K562 treated with DMSO at 1 percent for 12 hours (cell line): ENCODE results near the gene MAT2A. TPM values are rescaled to one million over a fixed set of nuclear protein-coding genes. Genes with fewer than 3 reads are reported as not detected.

Experiments
- total RNA-seq: library from RNA; unstranded; fragments of 300-600 nt; gene quantifications from 2 replicates; pipeline ENCODE4 v1.2.3, GENCODE V29; 2022; ENCODE audit not compliant: insufficient read depth

MAT2A gene
- total RNA-seq: 65.4 and 197 TPM in 2 replicates

GRCh38 chr2:85538507-85539360 is at the start of gene MAT2A:
MAT2A (plus strand) TSS chr2:85539168; CDS start chr2:85539288, 120 bp downstream.

DNA sequence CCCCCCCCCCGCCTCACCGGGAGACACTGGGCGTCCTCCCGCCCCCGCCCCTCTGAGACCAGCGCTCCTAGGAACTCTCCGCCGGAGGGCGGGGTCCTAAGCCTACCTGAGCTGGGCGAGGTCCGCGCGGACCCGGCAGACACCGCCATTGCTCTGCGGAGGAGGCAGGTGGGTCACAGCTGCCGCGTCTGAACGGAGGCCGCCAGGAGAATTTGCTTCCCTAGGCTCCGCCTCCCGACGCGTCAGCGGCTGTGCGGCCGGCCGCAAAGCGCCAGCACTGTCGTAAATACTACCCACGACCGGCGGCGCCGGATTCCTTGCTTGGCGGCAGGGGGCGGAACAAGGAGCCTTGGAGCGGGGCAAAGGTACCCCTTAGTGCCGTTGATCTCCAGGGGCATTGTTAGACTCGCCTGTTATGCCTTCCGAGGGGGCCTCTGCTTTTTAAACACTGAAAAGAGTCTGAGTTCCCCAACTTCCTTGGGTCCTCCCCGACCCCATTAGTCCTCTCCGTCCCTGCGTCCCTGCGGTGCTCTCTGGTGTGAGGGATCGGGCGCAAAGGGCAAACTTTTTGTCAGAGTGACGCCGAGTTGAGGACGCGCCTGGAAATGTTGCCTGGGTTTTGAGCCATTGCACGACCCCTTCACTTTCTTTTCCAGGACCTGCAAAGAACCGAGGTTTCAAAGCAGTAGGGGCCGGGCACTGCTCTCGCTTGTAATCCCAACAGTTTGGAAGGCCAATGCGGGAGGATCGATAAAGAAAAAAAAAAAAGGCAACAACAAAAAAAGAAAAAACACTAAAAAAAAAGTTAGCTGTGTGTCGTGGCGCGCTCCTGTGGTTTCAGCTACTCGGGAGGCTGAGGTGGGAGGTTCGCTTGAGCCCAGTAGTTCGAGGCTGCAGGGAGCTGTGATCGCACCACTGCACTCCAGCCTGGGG is 22.6 kb downstream of the MAT2A start, which contains the start of gene GGCX:
Gene GGCX (minus strand): TSS at position 214 of the 933 bp plus-strand sequence. CDS start 65 bp downstream, at position 149.

DNA sequence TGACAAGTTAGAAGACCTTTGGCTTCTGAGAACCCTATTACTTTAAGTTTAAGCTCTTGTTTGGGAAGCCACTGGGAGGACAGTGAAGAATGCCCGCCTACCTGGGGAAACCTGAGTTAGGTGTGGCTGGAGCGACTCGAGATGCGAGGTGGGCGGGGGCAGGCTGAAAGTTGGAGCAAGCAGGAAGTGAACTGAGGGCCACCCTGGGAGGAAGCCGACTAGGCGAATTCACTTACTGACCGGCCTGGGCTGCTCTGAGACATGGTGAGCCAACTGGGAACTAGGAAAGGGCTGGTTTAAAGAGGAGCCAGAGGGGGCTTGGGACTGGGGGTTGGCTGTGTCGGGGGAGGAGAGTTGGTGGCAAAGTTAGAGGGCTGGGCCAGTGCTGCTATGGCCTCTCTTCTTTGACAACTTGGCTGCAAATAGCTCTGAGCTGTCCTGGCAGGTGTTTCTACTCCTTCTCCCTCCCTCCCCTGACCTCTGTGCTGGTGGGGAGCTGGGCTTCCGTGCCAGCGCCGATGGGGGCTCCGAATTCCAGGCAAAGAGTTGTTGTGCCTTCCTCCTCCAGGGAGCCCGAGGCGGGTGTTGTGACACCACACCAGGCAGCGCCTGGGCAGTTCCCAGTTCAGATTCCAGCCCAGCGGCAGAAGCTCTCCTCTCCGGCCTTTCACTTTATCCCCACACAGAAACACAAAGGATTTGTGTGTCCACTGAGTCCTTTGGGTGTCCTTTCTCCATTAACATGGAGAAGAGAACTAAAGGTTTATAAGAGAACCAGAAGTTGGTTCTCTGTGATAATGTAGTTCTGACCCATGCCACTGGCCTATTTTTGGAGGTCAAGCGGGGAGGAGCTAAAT is 38.6 kb downstream of the MAT2A start, which contains the start of gene VAMP8:
Gene VAMP8 (plus strand): TSS at position 201 of the 857 bp plus-strand sequence. CDS start 61 bp downstream, at position 262.

GRCh38 chr2:85584354-85584856 is 45.4 kb downstream of the MAT2A start, which contains the start of gene VAMP5:
VAMP5 (plus strand) TSS chr2:85584431; CDS start chr2:85584491, 60 bp downstream.

Other genes starting within 250 kb of the MAT2A start
- 17.3 and 68.1 TPM in 2 replicates for gene TGOLN2, start 211.2 kb upstream of the MAT2A start, total RNA-seq
- gene RETSAT, start 184.6 kb upstream of the MAT2A start, total RNA-seq: 20.0 and 38.5 TPM in 2 replicates
- 17.5 and 31.3 TPM in 2 replicates for gene ELMOD3, start 184.4 kb upstream of the MAT2A start, total RNA-seq
- gene CAPG, start 128.8 kb upstream of the MAT2A start, total RNA-seq: 80.0 and 155 TPM in 2 replicates
- gene SH2D6, start 120.5 kb upstream of the MAT2A start, total RNA-seq: not detected in 2 replicates
- gene GGCX, start 22.3 kb downstream of the MAT2A start, total RNA-seq: 12.8 and 25.0 TPM in 2 replicates
- gene VAMP8, start 38.4 kb downstream of the MAT2A start, total RNA-seq: 157 and 192 TPM in 2 replicates
- gene VAMP5, start 45.3 kb downstream of the MAT2A start, total RNA-seq: 3.6 TPM in 1 of 2 replicates, not detected in the other
- gene RNF181, start 56.6 kb downstream of the MAT2A start, total RNA-seq: 250 and 334 TPM in 2 replicates
- gene TMEM150A, start 63.5 kb downstream of the MAT2A start, total RNA-seq: 18.0 and 19.7 TPM in 2 replicates
- gene C2orf68, start 72.9 kb downstream of the MAT2A start, total RNA-seq: 26.1 and 53.7 TPM in 2 replicates
- 60.4 and 106 TPM in 2 replicates for gene USP39, start 77.0 kb downstream of the MAT2A start, total RNA-seq
- not detected in 2 replicates for gene SFTPB, start 129.0 kb downstream of the MAT2A start, total RNA-seq
- not detected in 2 replicates for gene GNLY, start 155.2 kb downstream of the MAT2A start, total RNA-seq
- gene ATOH8, start 214.8 kb downstream of the MAT2A start, total RNA-seq: not detected in 2 replicates